Epithelial cell of esophagus (primary cell): ENCODE data around the gene HOXB4.

Experiments used
- DNase-seq: peaks from one replicate; pipeline ENCODE4 v3.0.0; 2010; ENCODE audit warnings: low read depth
- H3K4me3 ChIP-seq: 2 replicates; pipeline ENCODE4 v1.5.1; 2011; ENCODE audit warnings: mild to moderate bottlenecking, low read length, control low read depth
- CTCF ChIP-seq: IDR thresholded peaks from 2 replicates; pipeline ENCODE4 v1.5.1; 2011; ENCODE audit warnings: low read depth, mild to moderate bottlenecking, low read length, control low read depth, inconsistent platforms; ENCODE audit not compliant: insufficient read depth; ENCODE audit errors: missing control alignments

HOXB4 gene

GRCh38 chr17:48543107-48543853 lies 34.9 kb downstream of the HOXB4 start:
- peak overlapping the region; percentile 48 for H3K4me3 ChIP-seq
- peak; percentile 55 for DNase-seq
- no peak for TF ChIP-seq CTCF

- H3K4me3 ChIP-seq = peak overlapping the region; percentile 48
- no peak for DNase-seq
- no peak for TF ChIP-seq CTCF
Observed at GRCh38 chr17:48542698-48543106, 35.4 kb downstream of the HOXB4 start.

GRCh38 chr17:48542114-48542656 lies 36.0 kb downstream of the HOXB4 start:
- H3K4me3 ChIP-seq = peak overlapping the region; percentile 48
- DNase-seq = no peak
- TF ChIP-seq CTCF = no peak

- peak; percentile 39 for DNase-seq
- no peak for TF ChIP-seq CTCF
- peak overlapping the region; percentile 48 for H3K4me3 ChIP-seq
Observed at GRCh38 chr17:48541577-48542113, 36.5 kb downstream of the HOXB4 start.

- no peak for DNase-seq
- TF ChIP-seq CTCF = no peak
- H3K4me3 ChIP-seq = peak overlapping the region; percentile 32
Observed at GRCh38 chr17:48541036-48541576, 37.0 kb downstream of the HOXB4 start.

- DNase-seq = no peak
- H3K4me3 ChIP-seq = no peak overlapping the region
- TF ChIP-seq CTCF = no peak
Observed at GRCh38 chr17:48540213-48540612, 37.9 kb downstream of the HOXB4 start.
